GM19468 (cell line): ENCODE data around the gene MEIOB.
"Not testable (repeated sequence)": the region's sequence is repeated elsewhere in the genome, so short reads cannot be mapped to it uniquely, and the experiment has no call there.

Experiments
- ATAC-seq: cut with Tn5 transposase; IDR thresholded peaks from one replicate; pipeline ENCODE4 v1.9.1; 2021; ENCODE audit warnings: mild to moderate bottlenecking, moderate library complexity, moderate number of reproducible peaks; ENCODE audit not compliant: unreplicated experiment; ENCODE audit errors: extremely low read depth

The MEIOB gene

GRCh38 chr16:1817716-1818115, 54.2 kb downstream of the MEIOB start:
- no peak for ATAC-seq

- no peak for ATAC-seq
These were observed 54.7 kb downstream of the MEIOB start for GRCh38 chr16:1817276-1817589.

DNA sequence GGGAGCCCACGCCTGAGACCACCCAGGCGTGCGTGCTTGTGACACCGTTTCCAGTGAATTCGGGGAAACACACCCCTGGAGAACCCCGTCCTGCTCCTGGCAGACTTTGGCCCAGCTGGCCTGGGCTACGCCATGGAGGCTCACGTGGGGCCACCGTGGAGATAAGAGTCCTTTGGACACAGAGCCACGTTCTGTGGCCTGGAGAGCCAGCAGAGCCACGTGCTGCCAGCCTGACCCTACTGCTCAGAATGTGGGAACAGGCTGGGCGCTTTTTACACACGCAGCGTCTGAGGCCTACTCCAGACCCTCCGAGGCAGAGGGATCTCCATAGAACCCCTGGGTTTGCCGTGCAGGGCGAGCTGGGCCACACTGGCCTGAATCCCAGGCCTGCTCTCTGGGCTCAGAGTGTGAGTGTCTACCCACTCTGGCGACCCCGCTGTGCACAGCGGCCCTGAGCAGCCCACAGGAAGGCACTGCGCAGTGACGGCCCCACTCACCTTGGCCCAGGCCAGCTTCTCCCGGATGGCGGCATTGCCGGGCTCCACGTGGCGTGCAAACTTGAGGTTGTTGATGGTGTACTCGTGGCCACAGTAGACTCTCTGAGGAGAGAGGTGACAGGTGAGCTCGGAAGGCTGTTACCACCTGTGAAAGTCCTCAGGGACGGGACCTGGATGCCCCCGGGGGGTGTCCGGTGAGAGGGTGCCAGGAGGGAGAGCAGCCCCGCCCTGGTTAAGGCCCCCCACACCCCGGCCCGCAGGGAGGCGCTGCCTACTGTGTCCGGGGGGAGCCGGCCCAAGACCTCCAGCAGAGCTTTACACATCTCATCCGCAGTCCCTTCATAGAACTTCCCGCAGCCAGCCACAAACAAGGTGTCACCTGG, 55.3 kb downstream of the MEIOB start:
- ATAC-seq: no peak

GRCh38 chr16:1815461-1815860, 56.5 kb downstream of the MEIOB start:
- ATAC-seq: no peak

DNA sequence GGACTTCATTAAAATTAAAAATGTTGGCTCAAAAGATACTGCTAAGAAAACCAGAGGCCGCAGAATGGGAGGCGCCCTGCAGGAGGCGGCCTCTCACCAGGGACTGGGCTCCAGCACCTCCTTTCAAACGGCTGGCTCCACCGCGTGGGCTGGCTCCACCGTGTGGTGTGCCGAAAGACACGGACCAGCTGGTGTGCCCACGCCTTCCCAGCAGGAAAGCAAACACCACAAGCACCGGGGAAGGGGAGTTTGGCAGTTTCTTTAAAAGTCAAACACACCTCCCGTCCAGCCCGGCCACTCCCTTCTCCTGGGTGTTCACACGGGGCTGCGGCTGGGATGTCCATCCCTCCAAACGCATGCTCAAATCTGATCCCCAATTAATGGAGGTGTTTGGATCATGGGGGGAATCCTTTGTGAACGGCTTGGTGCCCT, 59.2 kb downstream of the MEIOB start:
- ATAC-seq: no peak

DNA sequence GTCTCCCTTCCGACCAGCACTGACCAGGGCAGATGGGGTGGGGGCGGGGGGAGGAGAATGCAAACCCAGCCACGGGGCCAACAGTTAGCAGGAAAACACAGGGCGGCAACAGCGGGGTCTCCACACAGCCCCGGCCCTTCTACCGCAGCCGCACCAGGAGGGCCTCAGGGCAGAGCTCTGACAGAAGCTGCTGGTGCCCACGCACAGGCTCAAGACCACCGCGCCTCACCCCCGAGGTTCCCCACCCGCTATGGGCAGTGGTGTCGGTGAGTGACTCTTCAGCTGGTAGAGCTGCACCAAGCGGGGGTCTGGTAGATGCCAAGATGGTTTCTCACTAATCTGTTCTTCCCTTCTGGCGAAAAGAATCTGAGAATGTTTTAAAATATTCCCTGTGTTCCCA, 61.4 kb downstream of the MEIOB start:
- ATAC-seq: no peak

DNA sequence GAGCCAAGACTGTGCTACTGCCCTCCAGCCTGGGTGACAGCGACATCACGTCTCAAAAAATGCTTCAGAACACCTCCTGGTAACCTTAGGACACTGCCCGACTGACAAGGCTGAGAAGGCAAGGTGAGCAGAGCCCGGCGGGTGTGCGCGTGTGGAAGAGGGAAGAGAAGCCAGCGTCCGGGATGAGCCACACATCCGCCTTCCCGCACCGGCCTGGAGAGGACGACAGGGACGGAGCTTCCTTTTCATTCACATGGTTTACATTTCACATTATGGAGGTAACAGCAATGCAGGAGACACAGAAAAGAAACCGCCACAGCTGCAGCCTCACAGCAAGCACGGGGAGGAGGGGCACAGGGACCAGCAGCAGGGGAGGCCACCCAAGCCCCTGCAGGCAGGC, 61.9 kb downstream of the MEIOB start:
- ATAC-seq: no peak

- ATAC-seq: no peak
These were observed 62.6 kb downstream of the MEIOB start for GRCh38 chr16:1809281-1809801.

DNA sequence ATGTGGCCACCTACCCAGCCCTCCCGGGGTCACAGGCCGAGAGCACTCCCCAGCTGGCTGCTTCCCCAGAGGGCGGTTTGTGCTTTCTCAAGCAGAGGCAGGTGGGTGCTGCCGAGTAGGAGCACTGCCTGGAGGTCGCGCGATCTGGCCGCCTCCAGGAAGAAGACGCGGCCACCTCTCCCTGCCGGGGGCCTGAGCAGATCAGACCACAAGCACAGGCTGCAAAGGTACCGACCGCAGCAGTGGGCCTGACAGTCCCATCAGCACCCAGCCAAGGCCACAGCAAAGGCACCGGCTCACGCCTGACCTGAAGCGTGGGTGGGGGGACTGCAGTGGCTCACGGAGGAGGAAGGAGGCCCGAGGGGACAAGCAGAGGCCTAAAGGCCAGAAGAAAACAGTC, 63.3 kb downstream of the MEIOB start:
- no peak for ATAC-seq

GRCh38 chr16:1807626-1808025, 64.3 kb downstream of the MEIOB start:
- ATAC-seq: no peak

GRCh38 chr16:1800701-1801100, 71.3 kb downstream of the MEIOB start:
- ATAC-seq: no peak

DNA sequence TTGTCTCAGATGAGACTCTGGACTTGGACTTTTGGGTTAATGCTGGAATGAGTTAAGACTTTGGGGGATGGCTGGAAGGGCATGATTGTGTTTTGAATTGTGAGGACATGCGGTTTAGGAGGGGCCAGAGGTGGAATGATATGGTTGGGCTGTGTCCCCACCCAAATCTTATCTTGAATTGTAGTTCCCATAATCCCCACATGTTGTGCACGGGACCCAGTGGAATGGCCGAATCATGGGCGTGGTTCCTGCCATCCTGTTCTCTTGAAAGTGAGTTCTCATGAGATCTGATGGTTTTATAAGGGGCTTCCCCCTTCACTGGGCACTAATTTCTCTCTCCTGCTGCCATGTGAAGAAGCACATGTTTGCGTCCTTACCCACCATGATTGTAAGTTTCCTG, 72.7 kb downstream of the MEIOB start:
- not testable (repeated sequence) for ATAC-seq

- no peak for ATAC-seq
These were observed 76.9 kb downstream of the MEIOB start for GRCh38 chr16:1794908-1795666.

DNA sequence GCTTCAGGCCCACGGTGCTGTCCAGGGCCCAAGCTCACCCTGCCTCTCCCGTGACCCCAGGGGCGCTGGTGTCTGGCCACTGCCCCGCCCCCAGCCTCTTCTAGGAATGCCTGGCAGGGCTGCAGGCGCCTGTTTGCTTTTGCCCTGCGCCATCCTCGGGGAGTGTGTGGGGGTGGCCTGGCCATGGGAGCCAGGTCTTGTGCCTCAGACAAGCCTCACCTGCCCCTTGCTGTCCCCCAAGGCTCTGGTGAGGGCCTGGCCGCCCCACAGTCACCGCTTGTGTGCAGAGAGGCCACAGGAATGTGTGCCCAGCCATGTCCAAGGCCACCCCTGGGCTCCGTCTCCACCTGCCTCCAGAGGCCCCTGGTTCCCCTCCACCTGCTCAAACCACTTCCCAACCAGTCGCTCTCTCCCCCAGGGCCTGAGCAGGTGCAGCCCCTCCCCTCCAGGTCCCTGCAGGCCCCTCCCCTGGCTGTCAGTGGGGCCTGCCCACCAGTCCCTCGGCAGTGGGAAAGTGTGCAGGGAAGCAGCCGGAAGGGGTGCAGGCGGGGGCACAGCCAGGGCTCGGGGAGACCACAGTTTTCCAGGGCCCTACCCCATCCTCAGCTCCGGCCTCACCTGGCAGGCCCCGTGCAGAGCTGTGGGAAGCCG, 77.6 kb downstream of the MEIOB start:
- no peak for ATAC-seq

DNA sequence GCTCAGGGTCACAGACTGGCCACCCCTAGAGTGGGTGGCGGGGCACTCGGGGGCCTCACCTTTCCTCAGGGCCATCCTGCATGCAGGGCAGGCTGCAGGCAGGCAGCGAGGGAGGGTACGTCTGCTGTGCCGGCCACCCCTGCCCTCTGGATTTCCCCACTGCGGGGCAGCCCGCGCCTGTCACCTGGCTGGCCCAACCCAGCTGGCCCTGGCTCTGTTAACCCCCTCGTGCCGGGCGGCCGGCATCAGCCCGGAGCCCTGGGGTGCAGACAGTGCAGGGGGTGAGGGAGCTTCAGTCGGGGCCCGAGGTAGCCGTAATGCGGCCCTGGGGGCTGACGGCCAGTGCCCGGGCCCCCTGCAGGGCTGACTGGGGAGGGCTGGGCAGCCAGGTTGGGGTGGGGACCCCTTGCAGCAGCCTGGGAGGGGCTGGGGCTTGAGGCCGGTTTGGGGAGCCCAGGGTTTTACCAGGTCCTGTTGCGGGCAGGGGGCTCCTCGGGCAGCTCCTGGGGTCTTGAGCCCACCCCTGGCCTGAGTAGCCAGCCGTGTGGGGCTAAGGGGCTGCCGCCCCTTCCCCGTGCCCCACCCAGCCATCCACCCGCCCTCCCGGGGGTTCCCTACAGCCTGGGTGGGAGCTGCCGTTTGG, 78.3 kb downstream of the MEIOB start, which contains the start of gene IGFALS:
Gene IGFALS (minus strand): TSS at position 128 of the 643 bp plus-strand sequence. CDS start 53 bp downstream, at position 75.
- no peak for ATAC-seq

GRCh38 chr16:1792836-1793577, 79.0 kb downstream of the MEIOB start:
- no peak for ATAC-seq

GRCh38 chr16:1791943-1792812, 79.8 kb downstream of the MEIOB start:
- no peak for ATAC-seq

DNA sequence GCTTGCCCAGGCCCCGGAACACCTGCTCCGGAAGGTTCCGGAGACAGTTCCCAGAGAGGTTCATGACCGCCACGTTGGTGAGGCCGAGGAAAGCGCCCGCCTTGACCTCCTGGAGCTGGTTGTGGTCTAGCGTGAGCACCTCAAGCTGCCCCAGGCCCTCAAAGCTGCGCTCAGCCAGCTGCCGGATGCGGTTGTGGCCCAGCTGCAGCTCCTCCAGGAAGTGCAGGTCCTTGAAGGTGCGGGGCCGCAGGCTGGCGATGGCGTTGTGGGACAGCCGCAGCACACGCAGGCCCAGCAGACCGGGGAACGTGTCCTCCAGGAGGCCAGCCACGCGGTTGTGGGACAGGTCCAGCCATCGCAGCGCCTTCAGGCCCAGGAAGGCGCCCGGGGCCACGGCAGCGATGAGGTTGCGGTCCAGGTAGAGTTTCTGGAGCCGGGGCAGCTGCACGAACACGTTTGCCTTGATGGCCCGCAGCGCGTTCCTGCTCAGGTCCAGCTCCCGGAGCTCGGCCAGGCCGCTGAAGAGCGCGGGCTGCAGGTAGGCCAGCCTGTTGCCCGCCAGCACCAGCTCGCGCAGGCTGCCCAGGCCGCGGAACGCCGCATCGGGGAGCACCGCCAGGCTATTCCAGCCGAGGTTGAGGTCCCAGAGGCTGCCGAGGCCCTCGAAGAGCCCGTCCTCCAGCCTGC, 80.6 kb downstream of the MEIOB start:
- no peak for ATAC-seq
